SK-N-MC (cell line): ENCODE measurements around the gene TMEM132C.

Source experiments
- EZH2 ChIP-seq: fragments of 200-600 bp; sonication (generic); IDR thresholded peaks from one replicate; pipeline ENCODE4 v1.6.1; 2017; ENCODE audit warnings: antibody characterized with exemption
- POLR2AphosphoS5 ChIP-seq: IDR thresholded peaks from 2 replicates; pipeline ENCODE4 v1.6.1; 2012; ENCODE audit warnings: mild to moderate bottlenecking, low read depth, low read length, borderline replicate concordance

DNA sequence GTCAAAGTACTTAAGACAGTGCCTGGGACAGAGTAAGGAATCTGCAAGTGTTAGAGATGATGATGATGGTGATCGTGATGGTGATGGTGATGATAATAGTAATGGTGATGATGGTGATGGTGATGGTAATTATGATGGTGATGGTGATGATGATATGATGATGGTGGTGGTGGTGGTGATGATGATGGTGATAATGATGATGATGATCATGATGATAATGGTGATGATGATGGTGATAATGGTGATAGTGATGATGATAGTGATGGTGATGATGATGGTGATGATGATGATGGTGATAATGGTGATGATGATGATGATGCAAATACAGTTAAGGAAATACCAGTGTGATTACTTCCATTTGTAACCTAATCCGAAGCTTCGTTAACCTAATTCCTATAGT lies 5.2 kb upstream of the TMEM132C start:
- no peak for TF ChIP-seq EZH2
- no peak for TF ChIP-seq POLR2AphosphoS5
